Forelimb muscle (tissue), 1 donor: ENCODE measurements around the gene NINJ2. TPM values are rescaled to one million over a fixed set of nuclear protein-coding genes. Genes with fewer than 3 reads are reported as not detected.
"Not testable (repeated sequence)": the region's sequence is repeated elsewhere in the genome, so short reads cannot be mapped to it uniquely, and the experiment has no call there.

Experiments used
- DNase-seq: peaks from one replicate; pipeline ENCODE4 v3.0.0-alpha.2; 2013; ENCODE audit warnings: low read depth
- polyA plus RNA-seq: library from polyadenylated mRNA; unstranded; fragments of 120-200 nt; gene quantifications from one replicate; pipeline ENCODE4 v1.2.1, GENCODE V29; 2013; ENCODE audit not compliant: insufficient read length

Gene NINJ2
- polyA plus RNA-seq, result 5.5 TPM

GRCh38 chr12:663293-663871, at the start of gene NINJ2:
Gene NINJ2, minus strand, starts transcription at chr12:663445. Its CDS starts 85 bp downstream, at chr12:663360.
- DNase-seq, result no peak

- no peak for DNase-seq
Observed at GRCh38 chr12:712172-712863, 49.1 kb upstream of the NINJ2 start.

- DNase-seq, result no peak
Observed at GRCh38 chr12:709455-710020, 46.3 kb upstream of the NINJ2 start.

GRCh38 chr12:708084-708483, 44.8 kb upstream of the NINJ2 start:
- not testable (repeated sequence) for DNase-seq

GRCh38 chr12:704516-705242, 41.4 kb upstream of the NINJ2 start:
- DNase-seq, result no peak

DNA sequence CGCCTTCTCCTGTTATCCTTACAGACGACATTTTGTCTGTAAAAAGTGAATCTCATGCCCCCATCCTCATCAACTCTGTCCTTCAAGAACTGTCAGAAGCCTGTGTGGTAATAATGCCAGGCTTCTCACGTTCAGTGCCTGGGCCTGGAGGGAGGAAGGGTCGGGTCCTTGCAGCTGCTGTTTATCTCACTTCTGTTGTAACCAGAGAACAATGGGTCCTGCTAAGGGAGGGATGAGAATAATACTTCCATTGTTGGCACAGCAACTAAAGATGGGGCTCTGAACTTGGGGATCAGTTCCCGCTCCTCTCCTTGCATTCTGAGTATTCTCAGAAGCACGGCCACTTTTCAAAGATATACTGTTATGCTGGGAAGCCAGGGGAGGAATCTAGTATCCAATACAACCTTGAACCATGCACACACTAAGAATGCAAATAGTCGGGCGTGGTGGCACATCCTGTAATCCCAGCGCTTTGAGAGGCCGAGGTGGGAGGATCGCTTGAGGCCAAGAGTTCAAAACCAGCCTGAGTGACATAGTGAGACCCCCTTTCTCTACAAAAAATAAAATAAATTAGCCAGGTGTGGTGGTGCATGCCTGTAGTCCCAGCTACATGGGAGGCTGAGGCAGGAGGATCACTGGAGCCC, 38.8 kb upstream of the NINJ2 start:
- DNase-seq, result no peak

DNA sequence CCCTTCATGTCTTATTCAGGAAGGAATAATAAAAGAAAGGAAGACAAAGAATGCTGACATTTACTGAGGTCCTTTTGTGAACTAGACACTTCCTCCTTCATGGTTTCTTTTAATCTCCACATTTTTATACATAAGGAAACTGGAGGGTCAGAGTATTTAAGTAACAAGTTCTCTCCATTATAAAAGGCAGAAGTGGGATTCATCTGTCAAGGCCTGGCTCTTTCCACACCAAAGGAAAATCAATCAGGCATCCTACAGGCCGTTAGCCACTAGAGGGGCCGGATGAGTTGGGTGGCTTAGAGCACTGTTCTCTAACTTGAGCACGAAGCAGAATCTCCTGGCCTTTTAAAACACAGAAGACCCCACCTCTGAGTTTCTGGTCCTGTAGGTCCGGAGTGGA, 36.8 kb upstream of the NINJ2 start:
- no peak for DNase-seq

- not testable (repeated sequence) for DNase-seq
Observed at GRCh38 chr12:698222-698621, 35.0 kb upstream of the NINJ2 start.

DNA sequence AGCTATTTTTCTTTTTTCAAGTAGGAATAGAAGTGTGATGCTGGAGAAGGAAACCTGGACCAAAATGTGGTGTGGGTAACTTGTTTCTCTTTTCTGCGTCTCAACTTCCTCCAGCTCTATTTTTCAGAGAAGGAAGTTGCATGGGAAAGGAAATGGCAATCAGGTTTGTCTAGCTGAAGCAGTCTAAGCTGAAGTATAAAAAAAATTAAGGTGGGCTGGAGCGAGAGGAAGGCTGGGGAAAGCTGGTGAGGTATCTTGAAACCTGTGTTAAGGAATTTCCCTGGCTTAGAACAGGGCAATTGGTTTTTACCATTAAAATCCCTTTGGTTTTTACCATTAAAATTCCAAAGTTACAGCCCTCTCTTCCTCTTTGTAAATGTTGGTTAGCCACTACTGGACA, 34.2 kb upstream of the NINJ2 start:
- DNase-seq, result no peak

- no peak for DNase-seq
Observed at GRCh38 chr12:694734-695503, 31.7 kb upstream of the NINJ2 start.

DNA sequence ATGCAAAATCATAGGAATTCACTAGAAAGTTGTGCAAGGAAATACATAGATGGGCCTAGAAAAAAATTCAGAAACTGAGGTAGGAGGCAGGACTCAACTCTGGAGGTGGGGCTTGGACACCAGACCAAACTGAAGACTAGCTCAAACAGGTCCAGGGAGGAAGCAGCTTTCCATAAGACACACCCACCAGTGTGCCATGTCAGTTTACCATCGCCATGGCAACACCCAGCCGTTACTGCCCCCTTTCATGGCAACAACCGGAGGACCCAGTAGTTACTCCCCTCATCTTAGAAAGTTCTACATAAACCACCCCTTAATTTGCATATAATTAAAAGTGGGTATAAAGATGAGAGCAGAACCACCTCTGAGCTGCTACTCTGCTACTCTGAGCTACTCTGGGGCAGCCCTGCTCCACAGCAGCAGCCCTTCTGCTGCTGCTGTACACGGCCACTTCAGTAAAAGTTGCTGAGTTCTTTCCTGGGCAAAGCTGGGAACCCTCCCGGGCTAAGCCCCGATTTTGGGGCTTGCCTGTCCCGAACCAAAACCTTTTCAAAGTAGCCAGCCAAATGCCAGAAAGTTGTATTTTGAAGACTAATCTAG, 30.8 kb upstream of the NINJ2 start:
- DNase-seq, result no peak

- DNase-seq, result no peak
Observed at GRCh38 chr12:692274-692673, 29.0 kb upstream of the NINJ2 start.

- DNase-seq, result no peak
Observed at GRCh38 chr12:690466-690865, 27.2 kb upstream of the NINJ2 start.

DNA sequence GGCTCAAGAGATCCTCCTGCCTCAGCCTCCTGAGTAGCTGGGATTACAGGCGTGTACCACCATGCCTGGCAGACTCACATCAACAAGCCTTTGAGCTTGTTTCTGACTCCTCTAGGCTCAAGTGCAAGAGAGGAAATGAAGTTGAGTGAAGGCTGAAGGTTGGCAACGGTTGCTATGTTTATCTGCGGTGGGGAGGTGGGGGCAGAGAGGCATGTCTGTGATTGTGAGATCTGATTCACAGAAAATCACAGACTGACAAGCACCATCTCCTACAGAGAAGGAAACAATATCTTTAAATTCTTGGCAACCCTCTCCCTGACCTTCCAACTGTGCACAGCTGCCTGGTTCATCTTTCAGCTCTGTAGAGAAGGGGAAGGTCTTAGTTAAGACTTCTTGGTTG, 22.1 kb upstream of the NINJ2 start:
- no peak for DNase-seq

DNA sequence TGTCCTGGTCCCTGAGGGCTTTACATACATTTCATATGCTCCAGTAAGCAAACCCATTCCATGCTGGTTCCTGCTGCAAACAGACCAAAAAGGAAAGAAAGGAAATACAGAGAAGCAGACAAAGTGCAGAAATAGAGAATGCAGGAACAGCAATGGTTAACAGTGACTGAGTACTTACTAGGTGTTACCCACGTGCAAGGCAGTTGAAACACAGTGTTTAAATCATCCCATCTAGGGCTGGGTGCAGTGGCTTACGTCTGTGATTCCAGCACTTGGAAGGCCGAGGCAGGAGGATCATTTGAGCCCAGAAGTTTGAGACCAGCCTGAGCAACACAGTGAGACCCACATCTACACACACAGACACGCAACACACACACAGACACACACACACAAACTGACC, 21.2 kb upstream of the NINJ2 start:
- no peak for DNase-seq

DNA sequence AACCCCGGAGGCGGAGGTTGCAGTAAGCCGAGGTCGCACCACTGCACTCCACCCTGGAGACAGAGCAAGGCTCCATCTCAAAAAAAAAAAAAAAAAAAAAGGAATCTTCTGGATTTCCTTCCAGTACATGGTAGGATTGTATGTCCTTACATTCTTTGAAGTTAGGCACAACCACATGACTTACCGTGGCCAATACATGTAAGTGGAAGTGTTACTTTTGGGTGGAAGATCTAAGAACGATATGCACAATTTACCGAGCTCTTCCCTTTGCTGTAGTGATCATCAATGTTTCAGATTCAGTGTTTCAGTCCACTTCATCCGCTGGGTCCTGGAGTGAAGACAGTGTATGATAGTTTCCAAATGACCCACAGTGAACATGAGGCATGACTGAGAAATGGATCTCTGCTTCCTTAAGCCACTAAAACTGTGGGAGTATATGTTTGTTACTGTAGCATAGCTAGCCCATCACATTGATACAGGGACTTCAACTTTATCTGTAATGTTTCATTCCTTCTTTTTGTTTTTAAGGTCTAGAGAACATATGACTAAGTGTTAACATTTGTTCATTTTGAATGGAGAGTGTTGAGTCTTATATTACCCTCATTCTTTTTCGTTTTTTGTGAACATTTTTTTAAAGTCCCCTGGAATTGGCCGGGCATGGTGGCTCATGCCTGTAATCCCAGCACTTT, 18.5 kb upstream of the NINJ2 start:
- DNase-seq, result no peak

DNA sequence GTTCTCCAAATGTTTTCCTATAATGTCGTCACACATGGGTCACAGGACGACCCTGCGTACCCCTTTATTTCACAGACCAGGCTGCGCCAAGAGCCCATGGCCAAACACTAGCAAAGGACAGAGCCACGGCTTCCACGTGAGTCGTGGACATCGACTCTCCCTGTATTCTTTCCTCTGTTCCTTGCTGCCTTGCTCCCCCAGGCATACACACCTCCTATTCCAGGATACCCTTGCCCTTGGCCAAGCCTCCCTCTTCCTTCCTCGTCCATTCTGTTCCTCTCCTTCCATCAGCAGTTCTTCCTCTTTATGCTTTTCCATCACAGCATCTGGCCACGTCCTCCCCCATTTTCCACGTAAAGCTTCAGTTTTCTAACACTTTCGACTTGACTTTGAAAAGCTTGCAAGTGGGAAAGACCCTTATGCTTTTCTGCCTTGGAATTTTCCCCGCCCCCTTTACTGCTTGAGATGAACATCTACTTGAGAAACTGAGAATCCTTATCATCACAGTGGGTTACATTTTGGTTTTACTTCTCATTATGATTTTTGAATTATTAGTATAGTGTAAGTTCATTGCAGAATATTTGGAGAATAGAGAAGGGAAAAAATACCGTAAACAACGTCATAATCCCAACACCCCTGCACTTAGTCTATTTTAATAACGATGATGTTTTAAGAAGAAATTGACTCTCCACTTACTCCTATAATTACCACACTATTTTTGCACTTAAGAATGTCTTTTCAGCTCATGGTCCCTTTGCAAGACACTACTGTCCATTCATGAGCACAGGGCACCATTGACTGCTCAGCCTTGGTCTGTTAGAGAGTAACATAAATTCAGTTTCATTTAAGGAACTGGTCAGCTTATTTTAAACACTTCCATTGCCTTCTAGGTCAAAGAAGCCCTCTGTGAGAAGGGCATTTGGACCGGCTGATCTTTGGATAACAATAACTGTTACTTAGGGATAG, 15.8 kb upstream of the NINJ2 start:
- no peak for DNase-seq

DNA sequence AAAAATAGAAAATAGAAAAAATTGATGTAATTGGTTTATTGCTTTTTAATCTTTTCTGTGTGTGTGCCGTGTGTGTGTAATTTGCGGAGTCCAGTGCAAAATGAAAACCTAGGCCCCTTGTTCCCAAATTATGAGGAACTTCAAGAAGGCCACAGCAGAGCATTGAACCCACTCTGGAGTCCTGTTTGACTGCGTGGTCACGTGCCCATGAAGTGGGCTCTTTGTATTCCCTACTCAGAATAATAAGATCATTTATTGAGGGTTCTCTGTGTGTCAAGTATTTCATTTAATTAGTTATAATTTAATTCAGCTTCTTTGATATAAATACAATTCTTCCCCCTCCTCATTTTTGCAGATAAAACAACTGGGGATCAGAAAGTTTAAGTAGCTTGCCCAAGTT, 12.3 kb upstream of the NINJ2 start:
- no peak for DNase-seq

- DNase-seq, result no peak
Observed at GRCh38 chr12:674272-674781, 11.1 kb upstream of the NINJ2 start.
